Keratinocyte (primary cell): Measurements from ENCODE around the gene SPRED2. TPM values are rescaled to one million over a fixed set of nuclear protein-coding genes. Genes with fewer than 3 reads are reported as not detected.

Experiments used
- DNase-seq: peaks from one replicate; pipeline ENCODE4 v3.0.0-alpha.2; 2011; ENCODE audit warnings: low read depth, missing footprints, low spot score
- FAIRE-seq: peaks from 2 replicates; lab custom pipeline; 2011; peaks lifted over from hg19 to GRCh38; lab: Jason Lieb, UNC
- H2AFZ ChIP-seq: 2 replicates; pipeline ENCODE4 v1.6.0; 2012; ENCODE audit warnings: low read length, control low read depth, inconsistent platforms; ENCODE audit not compliant: control insufficient read depth
- H3K27ac ChIP-seq: 2 replicates; pipeline ENCODE4 v1.5.1; 2011; ENCODE audit warnings: low read length; ENCODE audit not compliant: control insufficient read depth, insufficient read depth
- H3K27me3 ChIP-seq: 3 replicates; pipeline ENCODE4 v1.6.0; 2011; ENCODE audit warnings: low read length; ENCODE audit not compliant: control insufficient read depth, insufficient read depth; ENCODE audit errors: extremely low read depth
- H3K36me3 ChIP-seq, 2 experiments: 2 replicates in 1 of 2; 3 replicates in 1 of 2; pipeline ENCODE4 v1.5.1; 2011; ENCODE audit warnings: low read length in 2 of 2, mild to moderate bottlenecking in 1 of 2; ENCODE audit not compliant: control insufficient read depth in 2 of 2, insufficient read depth in 2 of 2; ENCODE audit errors: extremely low read depth in 1 of 2
- H3K4me1 ChIP-seq: 3 replicates; pipeline ENCODE4 v1.5.1; 2011; ENCODE audit warnings: low read length; ENCODE audit not compliant: control insufficient read depth, insufficient read depth; ENCODE audit errors: extremely low read depth
- H3K4me2 ChIP-seq: 3 replicates; pipeline ENCODE4 v1.6.0; 2011; ENCODE audit warnings: low read depth, low read length; ENCODE audit not compliant: control insufficient read depth, insufficient read depth; ENCODE audit errors: extremely low read depth
- H3K4me3 ChIP-seq, 3 experiments: fragments of 200-600 bp in 1 of 3; sonication (generic) in 1 of 3; 2 replicates in 2 of 3; 3 replicates in 1 of 3; pipeline ENCODE4 v1.5.1; 2011 to 2016; ENCODE audit warnings: low read length in 3 of 3, mild to moderate bottlenecking in 3 of 3, control low read depth in 2 of 3, inconsistent platforms in 1 of 3, low read depth in 1 of 3, mixed read lengths in 1 of 3, mixed run types in 1 of 3, moderate library complexity in 1 of 3; ENCODE audit not compliant: control insufficient read depth in 2 of 3, insufficient read depth in 2 of 3; ENCODE audit errors: extremely low read depth in 1 of 3
- H3K79me2 ChIP-seq: 2 replicates; pipeline ENCODE4 v1.6.0; 2012; ENCODE audit warnings: low read length; ENCODE audit not compliant: control insufficient read depth, insufficient read depth
- H3K9ac ChIP-seq: 3 replicates; pipeline ENCODE4 v1.6.0; 2011; ENCODE audit warnings: low read length; ENCODE audit not compliant: control insufficient read depth, insufficient read depth; ENCODE audit errors: extremely low read depth
- H3K9me1 ChIP-seq: 3 replicates; pipeline ENCODE4 v1.6.0; 2011; ENCODE audit warnings: low read length; ENCODE audit not compliant: control insufficient read depth, insufficient read depth; ENCODE audit errors: extremely low read depth
- H3K9me3 ChIP-seq: 2 replicates; pipeline ENCODE4 v1.5.1; 2012; ENCODE audit warnings: low read depth, low read length; ENCODE audit not compliant: control insufficient read depth
- H4K20me1 ChIP-seq: 3 replicates; pipeline ENCODE4 v1.6.0; 2011; ENCODE audit warnings: low read length; ENCODE audit not compliant: control insufficient read depth, insufficient read depth; ENCODE audit errors: extremely low read depth
- EZH2 ChIP-seq: IDR thresholded peaks from one replicate; pipeline ENCODE4 v1.6.1; 2012; ENCODE audit warnings: inconsistent platforms, mild to moderate bottlenecking, low read length, moderate library complexity
- dilution Hi-C: fragments of 300-500 bp; cut with MboI; formaldehyde crosslinking; loops from one replicate; pipeline ENCODE4 v1.7.0; 2020; ENCODE audit warnings: low sequenced_read_pairs; ENCODE audit not compliant: extremely low pct_ligation_motif_present
- polyA plus RNA-seq, 5 experiments: library from polyadenylated mRNA; depleted of rRNA in 3 of 5; stranded (reverse) in 3 of 5; stranded (forward) in 1 of 5; unstranded in 1 of 5; fragments of >200 nt; gene quantifications; 1 replicate in 1 of 5; 2 replicates in 3 of 5; 3 replicates in 1 of 5; pipeline versions ENCODE4 v1.2.1 to v1.2.3, GENCODE V29; 2011 to 2012; ENCODE audit warnings: missing spikeins in 2 of 5, low read depth in 1 of 5, low replicate concordance in 1 of 5
- TF ChIP-seq, protein P1 (sequence below), 3 experiments: IDR thresholded peaks in 1 of 3; conservative IDR thresholded peaks in 1 of 3; optimal IDR thresholded peaks in 1 of 3; 2 replicates in 2 of 3; 3 replicates in 1 of 3; pipeline versions ENCODE3 to v1.5.1; 2011; ENCODE audit warnings: low read length in 3 of 3, mild to moderate bottlenecking in 3 of 3, moderate library complexity in 2 of 3, control low read depth in 1 of 3, inconsistent platforms in 1 of 3; ENCODE audit not compliant: insufficient read depth in 2 of 3; ENCODE audit errors: extremely low read depth in 1 of 3

Gene SPRED2
- polyA plus RNA-seq, 1 donor (not counting 4 experiments of a cell fraction or from before 2014, with no cell fraction given), result 26.8 TPM

DNA sequence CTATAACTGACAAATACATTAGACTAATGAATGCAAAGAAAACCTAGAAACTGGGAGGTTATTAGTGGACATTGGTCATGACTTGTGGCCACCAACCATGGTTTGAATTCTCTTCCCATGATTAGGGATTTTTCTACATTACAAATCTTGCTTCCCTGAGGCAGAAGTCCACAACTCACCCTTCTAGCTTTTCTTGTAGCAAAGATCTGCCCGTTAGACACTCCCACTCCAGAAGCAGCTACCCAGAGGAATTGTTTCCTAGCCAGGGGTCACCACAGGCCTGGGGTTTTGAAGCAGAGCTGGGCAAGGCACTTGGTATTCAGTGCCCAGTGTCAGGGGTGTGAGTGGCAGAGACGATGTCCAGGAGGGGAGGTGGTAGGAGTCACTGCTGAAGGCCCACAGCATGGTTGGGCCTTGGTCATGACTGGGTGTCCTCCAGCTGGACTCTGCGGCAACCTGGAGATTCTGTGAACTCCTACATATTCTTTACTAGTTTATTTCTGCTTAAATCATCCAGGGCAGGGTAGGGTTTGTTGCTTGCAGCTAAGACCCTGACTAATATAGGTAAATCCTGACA is 149.8 kb downstream of the SPRED2 start:
- no peaks in the 10 kb centered on the region for H3K9me1 ChIP-seq
- FAIRE-seq (no peak), DNase-seq (no peak)
- H3K4me3 ChIP-seq, result no peak overlapping the region
- H3K9me3 ChIP-seq, result no peaks in the 10 kb centered on the region
- dilution Hi-C loops, result no loop called here
- H3K36me3 ChIP-seq, result no peaks in the 10 kb centered on the region
- no peak for TF ChIP-seq EZH2
- TF ChIP-seq, protein P1, sequence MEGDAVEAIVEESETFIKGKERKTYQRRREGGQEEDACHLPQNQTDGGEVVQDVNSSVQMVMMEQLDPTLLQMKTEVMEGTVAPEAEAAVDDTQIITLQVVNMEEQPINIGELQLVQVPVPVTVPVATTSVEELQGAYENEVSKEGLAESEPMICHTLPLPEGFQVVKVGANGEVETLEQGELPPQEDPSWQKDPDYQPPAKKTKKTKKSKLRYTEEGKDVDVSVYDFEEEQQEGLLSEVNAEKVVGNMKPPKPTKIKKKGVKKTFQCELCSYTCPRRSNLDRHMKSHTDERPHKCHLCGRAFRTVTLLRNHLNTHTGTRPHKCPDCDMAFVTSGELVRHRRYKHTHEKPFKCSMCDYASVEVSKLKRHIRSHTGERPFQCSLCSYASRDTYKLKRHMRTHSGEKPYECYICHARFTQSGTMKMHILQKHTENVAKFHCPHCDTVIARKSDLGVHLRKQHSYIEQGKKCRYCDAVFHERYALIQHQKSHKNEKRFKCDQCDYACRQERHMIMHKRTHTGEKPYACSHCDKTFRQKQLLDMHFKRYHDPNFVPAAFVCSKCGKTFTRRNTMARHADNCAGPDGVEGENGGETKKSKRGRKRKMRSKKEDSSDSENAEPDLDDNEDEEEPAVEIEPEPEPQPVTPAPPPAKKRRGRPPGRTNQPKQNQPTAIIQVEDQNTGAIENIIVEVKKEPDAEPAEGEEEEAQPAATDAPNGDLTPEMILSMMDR (optimal IDR thresholded peaks at IDR 0.05 in 1 of 3, IDR thresholded peaks at IDR 0.05 in 1 of 3, conservative IDR thresholded peaks at IDR 0.05 in 1 of 3; ENCODE audit: extremely low read depth in 1 of 3, insufficient read depth in 2 of 3, low read length in 3 of 3), result no peak
- H3K4me2 ChIP-seq, result no peak overlapping the region
- H2AFZ ChIP-seq, result no peak overlapping the region
- H3K79me2 ChIP-seq, result no peaks in the 10 kb centered on the region
- no peaks in the 10 kb centered on the region for H4K20me1 ChIP-seq
- no peaks in the 10 kb centered on the region for H3K4me1 ChIP-seq
- H3K9ac ChIP-seq, result no peak overlapping the region
- H3K27ac ChIP-seq, result no peak overlapping the region
- no peaks in the 10 kb centered on the region for H3K27me3 ChIP-seq

GRCh38 chr2:65281627-65282351 is 150.6 kb downstream of the SPRED2 start:
- Histone ChIP-seq H3K36me3 (peaks cover 0 to under 1% of the 10 kb centered on the region in 2 experiments), H4K20me1 (no peaks in the 10 kb centered on the region), H3K4me3 (no peak overlapping the region), H3K9me3 (no peaks in the 10 kb centered on the region), H3K9ac (no peak overlapping the region), H3K27ac (no peak overlapping the region), H3K9me1 (no peaks in the 10 kb centered on the region), H2AFZ (no peak overlapping the region), H3K27me3 (no peaks in the 10 kb centered on the region), H3K4me1 (no peaks in the 10 kb centered on the region), H3K4me2 (no peak overlapping the region), H3K79me2 (no peaks in the 10 kb centered on the region)
- dilution Hi-C loops, result no loop called here
- TF ChIP-seq, protein P1 (optimal IDR thresholded peaks at IDR 0.05 in 1 of 3, IDR thresholded peaks at IDR 0.05 in 1 of 3, conservative IDR thresholded peaks at IDR 0.05 in 1 of 3; ENCODE audit: extremely low read depth in 1 of 3, insufficient read depth in 2 of 3, low read length in 3 of 3), result no peak
- no peak for TF ChIP-seq EZH2
- FAIRE-seq (no peak), DNase-seq (no peak)
